NT2/D1 (cell line): ENCODE results near the gene CDCA3.
"Not testable (repeated sequence)": the region's sequence is repeated elsewhere in the genome, so short reads cannot be mapped to it uniquely, and the experiment has no call there.

Source experiments
- YY1 ChIP-seq: IDR thresholded peaks from 2 replicates; pipeline ENCODE4 v1.6.1; 2011; ENCODE audit not compliant: insufficient read length, insufficient read depth
- ZNF274 ChIP-seq: IDR thresholded peaks from 2 replicates; pipeline ENCODE4 v1.6.1; 2011; ENCODE audit warnings: mild to moderate bottlenecking, low read depth, low read length

- TF ChIP-seq YY1, ZNF274: not testable (repeated sequence)
Measured at GRCh38 chr12:6889775-6890573, 38.9 kb upstream of the CDCA3 start.
